ENCODE results near the gene ABLIM2. TPM values are rescaled to one million over a fixed set of nuclear protein-coding genes. Genes with fewer than 3 reads are reported as not detected.
A peak's percentile ranks its signal among the peaks of the same experiment; 100 is the strongest.

The ABLIM2 gene
- total RNA-seq, 2 donors from 2014 or later = 5.7 to 11.2 TPM

DNA sequence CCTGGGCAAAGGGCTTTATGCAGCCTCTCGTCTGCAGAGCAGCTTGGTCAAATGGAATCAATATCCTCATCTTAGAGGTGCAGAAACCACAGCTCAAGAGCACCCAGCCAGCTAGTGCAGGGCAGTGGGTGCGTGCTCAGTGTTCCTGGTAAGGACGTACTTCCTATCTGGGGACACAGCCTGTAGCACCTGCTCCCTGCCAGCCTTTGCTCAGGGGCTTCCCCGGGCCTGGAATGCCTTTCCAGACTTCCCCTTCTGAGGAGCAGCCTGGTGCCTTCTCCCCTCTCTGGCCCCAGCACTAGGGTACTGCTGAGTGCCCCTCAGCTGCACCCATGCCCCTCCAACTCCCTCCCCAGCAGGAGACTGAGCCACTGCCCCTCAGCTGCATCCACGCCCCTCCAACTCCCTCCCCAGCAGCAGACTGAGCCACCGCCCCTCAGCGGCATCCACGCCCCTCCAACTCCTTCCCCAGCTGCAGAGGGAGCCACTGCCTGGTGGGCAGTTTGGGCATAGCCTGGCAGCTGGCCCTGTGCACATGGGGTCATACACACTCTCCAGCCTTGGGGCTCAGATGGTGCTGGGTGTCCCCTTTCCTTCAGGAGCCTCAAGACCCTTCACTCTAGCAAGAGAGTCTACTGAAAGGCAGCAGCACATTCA lies 176.7 kb downstream of the ABLIM2 start:
- H3K27me3 ChIP-seq = no peaks in the 10 kb centered on the region
- DNase-seq (ENCODE audit: low spot score) = no peak
- TF ChIP-seq CTCF (IDR thresholded peaks at IDR 0.05) = no peak
- H3K4me1 ChIP-seq = peaks cover 0 to 27% of the 10 kb centered on the region in 2 donors
- H3K9me3 ChIP-seq = no peaks in the 10 kb centered on the region
- no peak overlapping the region for H3K27ac ChIP-seq
- no peaks in the 10 kb centered on the region for H3K36me3 ChIP-seq
- no peak overlapping the region for H3K4me3 ChIP-seq

DNA sequence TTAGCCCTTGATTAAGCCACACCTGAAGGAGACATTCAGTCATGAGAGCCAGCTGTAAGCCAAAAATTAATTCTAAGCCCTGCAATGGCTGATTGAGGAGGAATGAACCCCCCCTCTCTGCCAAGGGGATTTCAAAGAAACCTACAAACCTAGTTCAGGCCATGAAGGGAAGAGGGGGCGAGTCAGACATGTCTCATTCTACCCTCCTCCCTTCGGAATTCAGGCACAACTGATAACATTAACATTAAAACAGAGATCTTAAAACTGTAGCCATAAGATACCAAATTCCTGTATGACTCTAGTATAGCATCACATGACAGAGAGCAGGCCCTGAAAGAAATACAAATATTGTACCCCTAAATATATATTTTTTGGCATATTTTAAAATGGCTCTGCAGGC lies 178.6 kb downstream of the ABLIM2 start:
- DNase-seq (ENCODE audit: low spot score) = no peak
- TF ChIP-seq CTCF (IDR thresholded peaks at IDR 0.05) = no peak

GRCh38 chr4:7979652-7979968 lies 179.0 kb downstream of the ABLIM2 start:
- DNase-seq (ENCODE audit: low spot score) = no peak
- Histone ChIP-seq H3K4me3 (no peak overlapping the region), H3K9me3 (no peaks in the 10 kb centered on the region), H3K36me3 (no peaks in the 10 kb centered on the region), H3K27ac (no peak overlapping the region), H3K4me1 (peaks cover 0 to 15% of the 10 kb centered on the region in 2 donors), H3K27me3 (no peaks in the 10 kb centered on the region)
- TF ChIP-seq CTCF (IDR thresholded peaks at IDR 0.05) = no peak

More for the DNA sequence above, 178.6 kb downstream of the ABLIM2 start:
- no peak overlapping the region for H3K4me3 ChIP-seq
- no peaks in the 10 kb centered on the region for H3K27me3 ChIP-seq
- H3K27ac ChIP-seq = no peak overlapping the region
- no peaks in the 10 kb centered on the region for H3K36me3 ChIP-seq
- no peaks in the 10 kb centered on the region for H3K9me3 ChIP-seq
- H3K4me1 ChIP-seq = peaks cover 0 to 15% of the 10 kb centered on the region in 2 donors

DNA sequence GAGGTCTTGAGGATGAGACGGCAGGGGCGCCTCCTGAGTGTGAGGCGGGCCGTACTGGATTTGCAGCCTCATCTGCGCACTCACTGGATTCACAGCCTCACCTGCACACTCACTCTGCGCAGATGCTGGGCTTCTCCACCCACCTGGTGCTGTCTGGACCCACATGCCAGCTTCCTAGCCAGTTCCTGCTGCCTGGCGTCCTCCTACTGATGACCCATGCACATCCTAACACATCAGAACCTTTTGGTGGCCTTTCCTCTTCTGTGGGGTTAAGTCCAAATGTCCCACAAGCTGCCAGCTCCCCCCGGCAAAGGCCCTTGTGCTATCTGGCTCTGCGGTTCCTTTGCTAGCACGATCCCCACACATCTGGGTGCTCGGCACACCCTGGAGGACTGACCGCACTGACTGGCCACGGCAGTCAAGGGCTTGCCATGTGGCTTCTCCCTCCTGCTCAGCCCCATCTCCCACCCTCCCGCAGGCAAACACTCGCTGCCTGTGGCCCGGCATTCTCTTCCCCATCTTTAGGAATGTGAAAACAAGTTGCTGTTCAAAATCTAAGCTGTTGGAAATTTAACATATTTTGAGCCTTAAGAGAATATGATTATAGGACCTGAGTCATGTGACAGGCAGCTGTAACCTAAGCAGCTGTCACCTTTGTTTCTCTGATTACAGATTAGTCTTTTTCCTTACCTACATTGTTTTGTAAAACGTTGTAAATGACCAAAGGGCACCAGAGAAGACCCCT lies 179.5 kb downstream of the ABLIM2 start:
- no peak for TF ChIP-seq CTCF (IDR thresholded peaks at IDR 0.05)
- Histone ChIP-seq H3K9me3 (no peaks in the 10 kb centered on the region), H3K4me1 (peaks cover 0 to 15% of the 10 kb centered on the region in 2 donors), H3K27me3 (no peaks in the 10 kb centered on the region), H3K4me3 (no peak overlapping the region), H3K27ac (peak overlapping the region in 1 of 2 donors; percentile 3), H3K36me3 (no peaks in the 10 kb centered on the region)
- DNase-seq (ENCODE audit: low spot score) = no peak

DNA sequence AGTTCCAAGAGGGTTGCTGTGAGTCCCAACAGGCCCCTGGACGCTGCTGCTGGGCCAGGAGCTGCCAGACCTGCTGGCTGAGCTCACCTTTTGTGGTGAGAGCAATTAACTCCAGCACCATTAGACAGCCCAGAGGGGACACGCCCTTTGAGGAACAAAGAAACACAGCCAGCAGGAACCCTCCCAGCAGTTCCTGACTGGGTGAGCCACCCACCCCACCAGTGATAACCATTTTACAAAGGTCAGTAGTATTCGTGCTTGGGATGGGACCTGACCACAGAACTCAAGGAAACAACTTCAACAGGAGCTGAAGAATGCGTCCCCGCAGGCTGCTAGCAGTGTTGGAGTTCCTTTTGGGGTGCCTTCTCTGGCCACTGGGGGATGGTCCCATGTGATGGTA lies 180.1 kb downstream of the ABLIM2 start:
- no peak for DNase-seq (ENCODE audit: low spot score)
- Histone ChIP-seq H3K27me3 (no peaks in the 10 kb centered on the region), H3K36me3 (no peaks in the 10 kb centered on the region), H3K9me3 (no peaks in the 10 kb centered on the region), H3K4me3 (no peak overlapping the region), H3K27ac (peak overlapping the region in 1 of 2 donors; percentile 3), H3K4me1 (peaks cover 0 to 15% of the 10 kb centered on the region in 2 donors)
- no peak for TF ChIP-seq CTCF (IDR thresholded peaks at IDR 0.05)
